KMS-11 (cell line): ENCODE measurements around the gene PA2G4.

Experiments used
- H2AFZ ChIP-seq: fragments of 200-600 bp; sonication (generic); 2 replicates; pipeline ENCODE4 v1.6.1; 2016; ENCODE audit warnings: antibody characterized with exemption, mixed run types, low read depth
- H3K27ac ChIP-seq: fragments of 200-600 bp; sonication (generic); 2 replicates; pipeline ENCODE4 v1.6.1; 2016; ENCODE audit warnings: mild to moderate bottlenecking, mixed run types
- H3K27me3 ChIP-seq: fragments of 200-600 bp; sonication (generic); 2 replicates; pipeline ENCODE4 v1.6.1; 2017; ENCODE audit warnings: mild to moderate bottlenecking, low read depth, mixed run types, moderate library complexity; ENCODE audit not compliant: insufficient read depth
- H3K36me3 ChIP-seq: fragments of 200-600 bp; sonication (generic); 2 replicates; pipeline ENCODE4 v1.6.1; 2017; ENCODE audit warnings: mild to moderate bottlenecking, mixed run types; ENCODE audit not compliant: insufficient read depth
- H3K4me1 ChIP-seq: fragments of 200-600 bp; sonication (generic); 2 replicates; pipeline ENCODE4 v1.6.1; 2016; ENCODE audit warnings: mild to moderate bottlenecking, low read depth, mixed run types; ENCODE audit not compliant: poor library complexity, severe bottlenecking
- H3K4me2 ChIP-seq: fragments of 200-600 bp; sonication (generic); 2 replicates; pipeline ENCODE4 v1.7.0; 2016; ENCODE audit warnings: mild to moderate bottlenecking, mixed run types
- H3K4me3 ChIP-seq: fragments of 200-600 bp; sonication (generic); IDR thresholded peaks from 2 replicates; pipeline ENCODE4 v1.6.1; 2017; ENCODE audit warnings: low read depth, low read length, mixed read lengths; ENCODE audit not compliant: insufficient read depth
- H3K79me2 ChIP-seq: fragments of 200-600 bp; sonication (generic); 2 replicates; pipeline ENCODE4 v1.6.1; 2016; ENCODE audit warnings: low read depth, mixed run types; ENCODE audit not compliant: insufficient read depth
- H3K9ac ChIP-seq: fragments of 200-600 bp; sonication (generic); 2 replicates; pipeline ENCODE4 v1.6.1; 2016; ENCODE audit warnings: mild to moderate bottlenecking, mixed run types
- H4K20me1 ChIP-seq: fragments of 200-600 bp; sonication (generic); 2 replicates; pipeline ENCODE4 v1.6.1; 2016; ENCODE audit warnings: mild to moderate bottlenecking, mixed run types; ENCODE audit not compliant: insufficient read depth
- CTCF ChIP-seq: fragments of 200-600 bp; sonication (generic); conservative IDR thresholded peaks from 2 replicates; pipeline ENCODE4 v1.6.1; 2017; ENCODE audit warnings: low read depth, mild to moderate bottlenecking, antibody characterized with exemption, low read length, moderate library complexity, mixed read lengths

Gene PA2G4

GRCh38 chr12:56104815-56105608, 653 bp downstream of the PA2G4 start:
- peaks cover 37% of the 10 kb centered on the region; the same call in 1 of the 2 replicates for H3K36me3 ChIP-seq
- H3K4me3 ChIP-seq, result peak overlapping the region; percentile 37
- H3K27me3 ChIP-seq, result no peaks in the 10 kb centered on the region
- H3K9ac ChIP-seq, result peak overlapping the region; percentile 86
- peak; percentile 32; the same call in 1 of the 2 replicates for TF ChIP-seq CTCF
- H3K4me1 ChIP-seq, result peaks cover 32% of the 10 kb centered on the region
- H3K4me2 ChIP-seq, result peak overlapping the region; percentile 81
- H3K27ac ChIP-seq, result peak overlapping the region; percentile 61
- peak overlapping the region; percentile 67 for H2AFZ ChIP-seq
- H3K79me2 ChIP-seq, result peaks cover 49% of the 10 kb centered on the region
- H4K20me1 ChIP-seq, result peaks cover 17% of the 10 kb centered on the region

- Histone ChIP-seq H3K4me1 (peaks cover 32% of the 10 kb centered on the region), H3K4me3 (no peak overlapping the region), H3K27ac (peak overlapping the region; percentile 61), H2AFZ (no peak overlapping the region), H3K79me2 (peaks cover 49% of the 10 kb centered on the region), H3K27me3 (no peaks in the 10 kb centered on the region), H3K9ac (peak overlapping the region; percentile 86), H4K20me1 (peaks cover 17% of the 10 kb centered on the region), H3K36me3 (peaks cover 43% of the 10 kb centered on the region; the same call in 1 of the 2 replicates), H3K4me2 (peak overlapping the region; percentile 81)
- 0 out of 2 replicates have a peak, but pooled peaks have one; percentile 4 for TF ChIP-seq CTCF
These were observed 1.2 kb downstream of the PA2G4 start for GRCh38 chr12:56105609-56105902.

- H3K36me3 ChIP-seq, result peaks cover 56% of the 10 kb centered on the region; the same call in 1 of the 2 replicates
- peak overlapping the region; percentile 81; the same call in 1 of the 2 replicates for H3K4me2 ChIP-seq
- no peak for TF ChIP-seq CTCF
These were observed 2.9 kb downstream of the PA2G4 start for GRCh38 chr12:56107242-56107641.

GRCh38 chr12:56110571-56110970, 6.2 kb downstream of the PA2G4 start:
- Histone ChIP-seq H2AFZ (no peak overlapping the region), H3K79me2 (peaks cover 36% of the 10 kb centered on the region), H3K27ac (no peak overlapping the region), H4K20me1 (peaks cover 17% of the 10 kb centered on the region), H3K4me3 (no peak overlapping the region), H3K27me3 (no peaks in the 10 kb centered on the region), H3K4me1 (peaks cover 24% of the 10 kb centered on the region), H3K4me2 (no peak overlapping the region), H3K9ac (no peak overlapping the region), H3K36me3 (peaks cover 65% of the 10 kb centered on the region; the same call in 1 of the 2 replicates)
- TF ChIP-seq CTCF, result no peak

More at GRCh38 chr12:56107242-56107641, 2.9 kb downstream of the PA2G4 start:
- H2AFZ ChIP-seq, result no peak overlapping the region
- H3K27ac ChIP-seq, result no peak overlapping the region; the same call in 1 of the 2 replicates
- no peak overlapping the region for H3K4me3 ChIP-seq
- H3K27me3 ChIP-seq, result no peaks in the 10 kb centered on the region
- no peak overlapping the region for H3K9ac ChIP-seq
- H4K20me1 ChIP-seq, result peaks cover 17% of the 10 kb centered on the region
- H3K79me2 ChIP-seq, result peaks cover 49% of the 10 kb centered on the region
- peaks cover 32% of the 10 kb centered on the region for H3K4me1 ChIP-seq
